ENCODE data around the gene ANKRD34C. TPM values are rescaled to one million over a fixed set of nuclear protein-coding genes. Genes with fewer than 3 reads are reported as not detected.

Gene ANKRD34C
- total and polyA plus RNA-seq, 2 experiments from 2014 or later: not detected

DNA sequence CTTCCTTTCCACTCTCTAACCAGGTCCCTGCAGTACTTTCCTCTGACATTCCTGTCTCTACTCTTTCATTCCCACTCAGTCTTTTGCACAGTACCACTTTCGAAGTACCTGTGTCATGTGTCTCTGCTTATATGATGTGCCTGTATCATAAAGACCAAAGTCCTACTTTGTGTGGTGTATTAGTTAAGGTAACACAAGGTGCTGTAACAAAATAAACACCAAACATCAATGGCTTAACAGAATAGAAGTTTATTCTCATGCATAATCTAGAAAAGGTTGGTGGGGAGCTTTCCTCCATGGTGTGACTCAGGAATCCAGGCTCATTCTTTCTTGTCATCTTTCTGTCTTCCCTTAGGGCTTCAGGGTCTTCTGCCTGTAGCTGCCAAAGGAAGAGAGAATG, 31.7 kb downstream of the ANKRD34C start:
- TF ChIP-seq STAT1 (IDR thresholded peaks at IDR 0.05; ENCODE audit: unreplicated experiment): no peak
- no peak for TF ChIP-seq JUNB (IDR thresholded peaks at IDR 0.05; ENCODE audit: unreplicated experiment)
- TF ChIP-seq, protein P1, sequence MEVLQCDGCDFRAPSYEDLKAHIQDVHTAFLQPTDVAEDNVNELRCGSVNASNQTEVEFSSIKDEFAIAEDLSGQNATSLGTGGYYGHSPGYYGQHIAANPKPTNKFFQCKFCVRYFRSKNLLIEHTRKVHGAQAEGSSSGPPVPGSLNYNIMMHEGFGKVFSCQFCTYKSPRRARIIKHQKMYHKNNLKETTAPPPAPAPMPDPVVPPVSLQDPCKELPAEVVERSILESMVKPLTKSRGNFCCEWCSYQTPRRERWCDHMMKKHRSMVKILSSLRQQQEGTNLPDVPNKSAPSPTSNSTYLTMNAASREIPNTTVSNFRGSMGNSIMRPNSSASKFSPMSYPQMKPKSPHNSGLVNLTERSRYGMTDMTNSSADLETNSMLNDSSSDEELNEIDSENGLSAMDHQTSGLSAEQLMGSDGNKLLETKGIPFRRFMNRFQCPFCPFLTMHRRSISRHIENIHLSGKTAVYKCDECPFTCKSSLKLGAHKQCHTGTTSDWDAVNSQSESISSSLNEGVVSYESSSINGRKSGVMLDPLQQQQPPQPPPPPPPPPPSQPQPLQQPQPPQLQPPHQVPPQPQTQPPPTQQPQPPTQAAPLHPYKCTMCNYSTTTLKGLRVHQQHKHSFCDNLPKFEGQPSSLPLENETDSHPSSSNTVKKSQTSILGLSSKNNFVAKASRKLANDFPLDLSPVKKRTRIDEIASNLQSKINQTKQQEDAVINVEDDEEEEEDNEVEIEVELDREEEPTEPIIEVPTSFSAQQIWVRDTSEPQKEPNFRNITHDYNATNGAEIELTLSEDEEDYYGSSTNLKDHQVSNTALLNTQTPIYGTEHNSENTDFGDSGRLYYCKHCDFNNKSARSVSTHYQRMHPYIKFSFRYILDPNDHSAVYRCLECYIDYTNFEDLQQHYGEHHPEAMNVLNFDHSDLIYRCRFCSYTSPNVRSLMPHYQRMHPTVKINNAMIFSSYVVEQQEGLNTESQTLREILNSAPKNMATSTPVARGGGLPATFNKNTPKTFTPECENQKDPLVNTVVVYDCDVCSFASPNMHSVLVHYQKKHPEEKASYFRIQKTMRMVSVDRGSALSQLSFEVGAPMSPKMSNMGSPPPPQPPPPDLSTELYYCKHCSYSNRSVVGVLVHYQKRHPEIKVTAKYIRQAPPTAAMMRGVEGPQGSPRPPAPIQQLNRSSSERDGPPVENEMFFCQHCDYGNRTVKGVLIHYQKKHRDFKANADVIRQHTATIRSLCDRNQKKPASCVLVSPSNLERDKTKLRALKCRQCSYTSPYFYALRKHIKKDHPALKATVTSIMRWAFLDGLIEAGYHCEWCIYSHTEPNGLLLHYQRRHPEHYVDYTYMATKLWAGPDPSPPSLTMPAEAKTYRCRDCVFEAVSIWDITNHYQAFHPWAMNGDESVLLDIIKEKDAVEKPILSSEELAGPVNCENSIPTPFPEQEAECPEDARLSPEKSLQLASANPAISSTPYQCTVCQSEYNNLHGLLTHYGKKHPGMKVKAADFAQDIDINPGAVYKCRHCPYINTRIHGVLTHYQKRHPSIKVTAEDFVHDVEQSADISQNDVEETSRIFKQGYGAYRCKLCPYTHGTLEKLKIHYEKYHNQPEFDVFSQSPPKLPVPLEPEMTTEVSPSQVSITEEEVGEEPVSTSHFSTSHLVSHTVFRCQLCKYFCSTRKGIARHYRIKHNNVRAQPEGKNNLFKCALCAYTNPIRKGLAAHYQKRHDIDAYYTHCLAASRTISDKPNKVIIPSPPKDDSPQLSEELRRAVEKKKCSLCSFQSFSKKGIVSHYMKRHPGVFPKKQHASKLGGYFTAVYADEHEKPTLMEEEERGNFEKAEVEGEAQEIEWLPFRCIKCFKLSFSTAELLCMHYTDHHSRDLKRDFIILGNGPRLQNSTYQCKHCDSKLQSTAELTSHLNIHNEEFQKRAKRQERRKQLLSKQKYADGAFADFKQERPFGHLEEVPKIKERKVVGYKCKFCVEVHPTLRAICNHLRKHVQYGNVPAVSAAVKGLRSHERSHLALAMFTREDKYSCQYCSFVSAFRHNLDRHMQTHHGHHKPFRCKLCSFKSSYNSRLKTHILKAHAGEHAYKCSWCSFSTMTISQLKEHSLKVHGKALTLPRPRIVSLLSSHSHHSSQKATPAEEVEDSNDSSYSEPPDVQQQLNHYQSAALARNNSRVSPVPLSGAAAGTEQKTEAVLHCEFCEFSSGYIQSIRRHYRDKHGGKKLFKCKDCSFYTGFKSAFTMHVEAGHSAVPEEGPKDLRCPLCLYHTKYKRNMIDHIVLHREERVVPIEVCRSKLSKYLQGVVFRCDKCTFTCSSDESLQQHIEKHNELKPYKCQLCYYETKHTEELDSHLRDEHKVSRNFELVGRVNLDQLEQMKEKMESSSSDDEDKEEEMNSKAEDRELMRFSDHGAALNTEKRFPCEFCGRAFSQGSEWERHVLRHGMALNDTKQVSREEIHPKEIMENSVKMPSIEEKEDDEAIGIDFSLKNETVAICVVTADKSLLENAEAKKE (CRISPR knock-in tag; IDR thresholded peaks at IDR 0.05): no peak
- TF ChIP-seq, protein P2, sequence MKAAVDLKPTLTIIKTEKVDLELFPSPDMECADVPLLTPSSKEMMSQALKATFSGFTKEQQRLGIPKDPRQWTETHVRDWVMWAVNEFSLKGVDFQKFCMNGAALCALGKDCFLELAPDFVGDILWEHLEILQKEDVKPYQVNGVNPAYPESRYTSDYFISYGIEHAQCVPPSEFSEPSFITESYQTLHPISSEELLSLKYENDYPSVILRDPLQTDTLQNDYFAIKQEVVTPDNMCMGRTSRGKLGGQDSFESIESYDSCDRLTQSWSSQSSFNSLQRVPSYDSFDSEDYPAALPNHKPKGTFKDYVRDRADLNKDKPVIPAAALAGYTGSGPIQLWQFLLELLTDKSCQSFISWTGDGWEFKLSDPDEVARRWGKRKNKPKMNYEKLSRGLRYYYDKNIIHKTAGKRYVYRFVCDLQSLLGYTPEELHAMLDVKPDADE (IDR thresholded peaks at IDR 0.05): no peak
- no peak for TF ChIP-seq EZH2phosphoT487 (IDR thresholded peaks at IDR 0.05; ENCODE audit: unreplicated experiment)
- TF ChIP-seq, protein P3, sequence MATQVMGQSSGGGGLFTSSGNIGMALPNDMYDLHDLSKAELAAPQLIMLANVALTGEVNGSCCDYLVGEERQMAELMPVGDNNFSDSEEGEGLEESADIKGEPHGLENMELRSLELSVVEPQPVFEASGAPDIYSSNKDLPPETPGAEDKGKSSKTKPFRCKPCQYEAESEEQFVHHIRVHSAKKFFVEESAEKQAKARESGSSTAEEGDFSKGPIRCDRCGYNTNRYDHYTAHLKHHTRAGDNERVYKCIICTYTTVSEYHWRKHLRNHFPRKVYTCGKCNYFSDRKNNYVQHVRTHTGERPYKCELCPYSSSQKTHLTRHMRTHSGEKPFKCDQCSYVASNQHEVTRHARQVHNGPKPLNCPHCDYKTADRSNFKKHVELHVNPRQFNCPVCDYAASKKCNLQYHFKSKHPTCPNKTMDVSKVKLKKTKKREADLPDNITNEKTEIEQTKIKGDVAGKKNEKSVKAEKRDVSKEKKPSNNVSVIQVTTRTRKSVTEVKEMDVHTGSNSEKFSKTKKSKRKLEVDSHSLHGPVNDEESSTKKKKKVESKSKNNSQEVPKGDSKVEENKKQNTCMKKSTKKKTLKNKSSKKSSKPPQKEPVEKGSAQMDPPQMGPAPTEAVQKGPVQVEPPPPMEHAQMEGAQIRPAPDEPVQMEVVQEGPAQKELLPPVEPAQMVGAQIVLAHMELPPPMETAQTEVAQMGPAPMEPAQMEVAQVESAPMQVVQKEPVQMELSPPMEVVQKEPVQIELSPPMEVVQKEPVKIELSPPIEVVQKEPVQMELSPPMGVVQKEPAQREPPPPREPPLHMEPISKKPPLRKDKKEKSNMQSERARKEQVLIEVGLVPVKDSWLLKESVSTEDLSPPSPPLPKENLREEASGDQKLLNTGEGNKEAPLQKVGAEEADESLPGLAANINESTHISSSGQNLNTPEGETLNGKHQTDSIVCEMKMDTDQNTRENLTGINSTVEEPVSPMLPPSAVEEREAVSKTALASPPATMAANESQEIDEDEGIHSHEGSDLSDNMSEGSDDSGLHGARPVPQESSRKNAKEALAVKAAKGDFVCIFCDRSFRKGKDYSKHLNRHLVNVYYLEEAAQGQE (IDR thresholded peaks at IDR 0.05; ENCODE audit: unreplicated experiment): no peak
- no peak for TF ChIP-seq NANOG (IDR thresholded peaks at IDR 0.05; ENCODE audit: borderline replicate concordance)
- TF ChIP-seq EZH2 (IDR thresholded peaks at IDR 0.05; ENCODE audit: low read depth, unreplicated experiment): no peak
- TF ChIP-seq POLR2AphosphoS5 (IDR thresholded peaks at IDR 0.05; ENCODE audit: low read depth): no peak
- TF ChIP-seq ZNF331 (CRISPR knock-in tag; IDR thresholded peaks at IDR 0.05; ENCODE audit: low read depth): no peak
- no peak for TF ChIP-seq CREB1 (CRISPR knock-in tag; IDR thresholded peaks at IDR 0.05; ENCODE audit: low read depth)
- TF ChIP-seq, protein P4, sequence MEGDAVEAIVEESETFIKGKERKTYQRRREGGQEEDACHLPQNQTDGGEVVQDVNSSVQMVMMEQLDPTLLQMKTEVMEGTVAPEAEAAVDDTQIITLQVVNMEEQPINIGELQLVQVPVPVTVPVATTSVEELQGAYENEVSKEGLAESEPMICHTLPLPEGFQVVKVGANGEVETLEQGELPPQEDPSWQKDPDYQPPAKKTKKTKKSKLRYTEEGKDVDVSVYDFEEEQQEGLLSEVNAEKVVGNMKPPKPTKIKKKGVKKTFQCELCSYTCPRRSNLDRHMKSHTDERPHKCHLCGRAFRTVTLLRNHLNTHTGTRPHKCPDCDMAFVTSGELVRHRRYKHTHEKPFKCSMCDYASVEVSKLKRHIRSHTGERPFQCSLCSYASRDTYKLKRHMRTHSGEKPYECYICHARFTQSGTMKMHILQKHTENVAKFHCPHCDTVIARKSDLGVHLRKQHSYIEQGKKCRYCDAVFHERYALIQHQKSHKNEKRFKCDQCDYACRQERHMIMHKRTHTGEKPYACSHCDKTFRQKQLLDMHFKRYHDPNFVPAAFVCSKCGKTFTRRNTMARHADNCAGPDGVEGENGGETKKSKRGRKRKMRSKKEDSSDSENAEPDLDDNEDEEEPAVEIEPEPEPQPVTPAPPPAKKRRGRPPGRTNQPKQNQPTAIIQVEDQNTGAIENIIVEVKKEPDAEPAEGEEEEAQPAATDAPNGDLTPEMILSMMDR (conservative IDR thresholded peaks at IDR 0.05; ENCODE audit: low read depth in 2 of 2): no peak
- no peak for TF ChIP-seq ZNF114 (CRISPR knock-in tag; IDR thresholded peaks at IDR 0.05)
- Histone ChIP-seq H3K79me2 (replicated peaks; ENCODE audit: insufficient read depth) (peaks cover 17% of the 10 kb centered on the region), H3K4me2 (no peak overlapping the region), H3K27ac (ENCODE audit: low read depth) (no peak overlapping the region), H3K4me1 (ENCODE audit: insufficient read depth) (peaks cover 10% of the 10 kb centered on the region), H2AFZ (no peak overlapping the region), H3K36me3 (ENCODE audit: insufficient read depth) (peaks cover 37% of the 10 kb centered on the region), H3K9me2 (ENCODE audit: insufficient read depth) (no peaks in the 10 kb centered on the region), H3F3A (replicated peaks; ENCODE audit: low read depth) (no peaks in the 10 kb centered on the region), H4K20me1 (replicated peaks; ENCODE audit: insufficient read depth) (no peaks in the 10 kb centered on the region; the same call in 1 of the 2 replicates), H3K4me3 (no peak overlapping the region), H3K27me3 (ENCODE audit: insufficient read depth) (peaks cover 13% of the 10 kb centered on the region)
- no peaks in the 10 kb centered on the region; the same call in 2 of the 3 replicates for H3K9me3 Mint-ChIP-seq
- H3K27me3 Mint-ChIP-seq (ENCODE audit: insufficient read depth, low read depth, poor library complexity): peaks cover 16% of the 10 kb centered on the region
- DNase-seq (ENCODE audit: low spot score): no peak
- no peak overlapping the region for H3K4me3 Mint-ChIP-seq
- H3K4me1 Mint-ChIP-seq: peaks cover 12% of the 10 kb centered on the region
- H3K27ac Mint-ChIP-seq: no peak overlapping the region
- ATAC-seq: no peak
- H3K36me3 Mint-ChIP-seq (ENCODE audit: low read depth): peaks cover 59% of the 10 kb centered on the region

All from GM23338 (cell line).